Measurements from ENCODE around the gene OR1J2.
A peak's percentile ranks its signal among the peaks of the same experiment; 100 is the strongest.
"Not testable (repeated sequence)": the region's sequence is repeated elsewhere in the genome, so short reads cannot be mapped to it uniquely, and the experiment has no call there.

OR1J2 gene

GRCh38 chr9:122498883-122499288 is 11.7 kb upstream of the OR1J2 start:
- no CpG with 5 or more reads among the region's 2 CpGs for WGBS (ENCODE audit: insufficient coverage, insufficient read length)
- H3K4me3 ChIP-seq (ENCODE audit: low read length) = no peak overlapping the region
- H3K27ac ChIP-seq (ENCODE audit: low read length) = no peak overlapping the region
- no peaks in the 10 kb centered on the region; the same call in 1 of the 2 replicates for H3K27me3 ChIP-seq (ENCODE audit: control insufficient read depth, insufficient read depth, low read length)
- H3K36me3 ChIP-seq (ENCODE audit: control insufficient read depth, insufficient read depth, low read length) = no peaks in the 10 kb centered on the region
- no peaks in the 10 kb centered on the region for H3K4me1 ChIP-seq (ENCODE audit: control insufficient read depth, insufficient read depth, low read length)
- peak; percentile 13 for DNase-seq (ENCODE audit: low read depth, low spot score)
- no peaks in the 10 kb centered on the region for H3K9me3 ChIP-seq (ENCODE audit: control insufficient read depth, insufficient read depth, low read length)

GRCh38 chr9:122506964-122507363 is 3.6 kb upstream of the OR1J2 start:
- no CpG with 5 or more reads among the region's 2 CpGs for WGBS (ENCODE audit: insufficient coverage, insufficient read length)
- Histone ChIP-seq H3K9me3 (ENCODE audit: control insufficient read depth, insufficient read depth, low read length) (no peaks in the 10 kb centered on the region; the same call in 1 of the 2 replicates), H3K4me3 (ENCODE audit: low read length) (no peak overlapping the region), H3K36me3 (ENCODE audit: control insufficient read depth, insufficient read depth, low read length) (no peaks in the 10 kb centered on the region), H3K27me3 (ENCODE audit: control insufficient read depth, insufficient read depth, low read length) (no peaks in the 10 kb centered on the region), H3K27ac (ENCODE audit: low read length) (no peak overlapping the region), H3K4me1 (ENCODE audit: control insufficient read depth, insufficient read depth, low read length) (no peaks in the 10 kb centered on the region)
- no peak for DNase-seq (ENCODE audit: low read depth, low spot score)

- no peak for DNase-seq (ENCODE audit: low read depth, low spot score)
- Histone ChIP-seq H3K27me3 (ENCODE audit: control insufficient read depth, insufficient read depth, low read length) (no peaks in the 10 kb centered on the region), H3K4me3 (ENCODE audit: low read length) (no peak overlapping the region), H3K27ac (ENCODE audit: low read length) (no peak overlapping the region), H3K36me3 (ENCODE audit: control insufficient read depth, insufficient read depth, low read length) (no peaks in the 10 kb centered on the region), H3K4me1 (ENCODE audit: control insufficient read depth, insufficient read depth, low read length) (no peaks in the 10 kb centered on the region), H3K9me3 (ENCODE audit: control insufficient read depth, insufficient read depth, low read length) (no peaks in the 10 kb centered on the region; the same call in 1 of the 2 replicates)
- WGBS (ENCODE audit: insufficient coverage, insufficient read length) = no CpG with 5 or more reads among the region's 2 CpGs
Measured at GRCh38 chr9:122518226-122518625, 7.6 kb downstream of the OR1J2 start.

- Histone ChIP-seq H3K4me3 (ENCODE audit: low read length) (no peak within 1 kb of the TSS), H3K36me3 (ENCODE audit: control insufficient read depth, insufficient read depth, low read length) (no peaks in the 10 kb centered on the region), H3K27me3 (ENCODE audit: control insufficient read depth, insufficient read depth, low read length) (no peaks in the 10 kb centered on the region), H3K4me1 (ENCODE audit: control insufficient read depth, insufficient read depth, low read length) (no peaks in the 10 kb centered on the region), H3K9me3 (ENCODE audit: control insufficient read depth, insufficient read depth, low read length) (no peaks in the 10 kb centered on the region), H3K27ac (ENCODE audit: low read length) (no peak within 1 kb of the TSS)
- no CpG with 5 or more reads among the region's 4 CpGs for WGBS (ENCODE audit: insufficient coverage, insufficient read length)
- no peak for DNase-seq (ENCODE audit: low read depth, low spot score)
Measured at GRCh38 chr9:122518841-122519240, 8.2 kb downstream of the OR1J2 start, which contains the start of gene OR1J4. Gene OR1J4, plus strand, starts transcription at chr9:122519141. Its CDS starts 0 bp downstream, at chr9:122519141.

GRCh38 chr9:122519376-122519775 is 8.8 kb downstream of the OR1J2 start:
- WGBS (ENCODE audit: insufficient coverage, insufficient read length) = no CpG with 5 or more reads among the region's 3 CpGs
- Histone ChIP-seq H3K9me3 (ENCODE audit: control insufficient read depth, insufficient read depth, low read length) (no peaks in the 10 kb centered on the region), H3K36me3 (ENCODE audit: control insufficient read depth, insufficient read depth, low read length) (no peaks in the 10 kb centered on the region), H3K27me3 (ENCODE audit: control insufficient read depth, insufficient read depth, low read length) (no peaks in the 10 kb centered on the region), H3K27ac (ENCODE audit: low read length) (no peak overlapping the region), H3K4me1 (ENCODE audit: control insufficient read depth, insufficient read depth, low read length) (no peaks in the 10 kb centered on the region), H3K4me3 (ENCODE audit: low read length) (no peak overlapping the region)
- DNase-seq (ENCODE audit: low read depth, low spot score) = no peak

- WGBS (ENCODE audit: insufficient coverage, insufficient read length) = no CpG with 5 or more reads among the region's 10 CpGs
- Histone ChIP-seq H3K4me1 (ENCODE audit: control insufficient read depth, insufficient read depth, low read length) (no peaks in the 10 kb centered on the region), H3K27ac (ENCODE audit: low read length) (no peak overlapping the region), H3K9me3 (ENCODE audit: control insufficient read depth, insufficient read depth, low read length) (no peaks in the 10 kb centered on the region), H3K27me3 (ENCODE audit: control insufficient read depth, insufficient read depth, low read length) (no peaks in the 10 kb centered on the region), H3K4me3 (ENCODE audit: low read length) (no peak overlapping the region), H3K36me3 (ENCODE audit: control insufficient read depth, insufficient read depth, low read length) (no peaks in the 10 kb centered on the region)
- no peak for DNase-seq (ENCODE audit: low read depth, low spot score)
Measured at GRCh38 chr9:122526602-122527001, 16.0 kb downstream of the OR1J2 start.

- no peak within 1 kb of the TSS for H3K4me3 ChIP-seq (ENCODE audit: low read length)
- H3K36me3 ChIP-seq (ENCODE audit: control insufficient read depth, insufficient read depth, low read length) = no peaks in the 10 kb centered on the region
- no peaks in the 10 kb centered on the region for H3K9me3 ChIP-seq (ENCODE audit: control insufficient read depth, insufficient read depth, low read length)
- no peak for DNase-seq (ENCODE audit: low read depth, low spot score)
- WGBS (ENCODE audit: insufficient coverage, insufficient read length) = no CpG with 5 or more reads among the region's 3 CpGs
- H3K4me1 ChIP-seq (ENCODE audit: control insufficient read depth, insufficient read depth, low read length) = no peaks in the 10 kb centered on the region
- no peaks in the 10 kb centered on the region for H3K27me3 ChIP-seq (ENCODE audit: control insufficient read depth, insufficient read depth, low read length)
- H3K27ac ChIP-seq (ENCODE audit: low read length) = no peak within 1 kb of the TSS
Measured at GRCh38 chr9:122527193-122527592, 16.6 kb downstream of the OR1J2 start, which contains the start of gene OR1N1. Gene OR1N1, minus strand, starts transcription at chr9:122527293. Its CDS starts 0 bp downstream, at chr9:122527293.

- not testable (repeated sequence) for H3K36me3 ChIP-seq (ENCODE audit: control insufficient read depth, insufficient read depth, low read length); H3K4me3 ChIP-seq (ENCODE audit: low read length); H3K9me3 ChIP-seq (ENCODE audit: control insufficient read depth, insufficient read depth, low read length); DNase-seq (ENCODE audit: low read depth, low spot score); H3K27me3 ChIP-seq (ENCODE audit: control insufficient read depth, insufficient read depth, low read length); H3K27ac ChIP-seq (ENCODE audit: low read length); H3K4me1 ChIP-seq (ENCODE audit: control insufficient read depth, insufficient read depth, low read length)
- WGBS (ENCODE audit: insufficient coverage, insufficient read length) = no CpG with 5 or more reads among the region's 4 CpGs
Measured at GRCh38 chr9:122531157-122531556, 20.6 kb downstream of the OR1J2 start.

- H3K4me3 ChIP-seq (ENCODE audit: low read length) = no peak overlapping the region
- no peaks in the 10 kb centered on the region for H3K9me3 ChIP-seq (ENCODE audit: control insufficient read depth, insufficient read depth, low read length)
- H3K27ac ChIP-seq (ENCODE audit: low read length) = no peak overlapping the region
- no peaks in the 10 kb centered on the region for H3K27me3 ChIP-seq (ENCODE audit: control insufficient read depth, insufficient read depth, low read length)
- WGBS (ENCODE audit: insufficient coverage, insufficient read length) = no CpG with 5 or more reads among the region's 1 CpG
- H3K36me3 ChIP-seq (ENCODE audit: control insufficient read depth, insufficient read depth, low read length) = no peaks in the 10 kb centered on the region
- no peaks in the 10 kb centered on the region for H3K4me1 ChIP-seq (ENCODE audit: control insufficient read depth, insufficient read depth, low read length)
- no peak for DNase-seq (ENCODE audit: low read depth, low spot score)
Measured at GRCh38 chr9:122536134-122536533, 25.5 kb downstream of the OR1J2 start.

- DNase-seq (ENCODE audit: low read depth, low spot score); H3K27ac ChIP-seq (ENCODE audit: low read length); H3K4me3 ChIP-seq (ENCODE audit: low read length); H3K4me1 ChIP-seq (ENCODE audit: control insufficient read depth, insufficient read depth, low read length); H3K9me3 ChIP-seq (ENCODE audit: control insufficient read depth, insufficient read depth, low read length); H3K27me3 ChIP-seq (ENCODE audit: control insufficient read depth, insufficient read depth, low read length); H3K36me3 ChIP-seq (ENCODE audit: control insufficient read depth, insufficient read depth, low read length): not testable (repeated sequence)
- no CpG with 5 or more reads among the region's 7 CpGs for WGBS (ENCODE audit: insufficient coverage, insufficient read length)
Measured at GRCh38 chr9:122537066-122537465, 26.5 kb downstream of the OR1J2 start.

- WGBS (ENCODE audit: insufficient coverage, insufficient read length) = no CpG with 5 or more reads among the region's 2 CpGs
- Histone ChIP-seq H3K4me1 (ENCODE audit: control insufficient read depth, insufficient read depth, low read length) (no peaks in the 10 kb centered on the region), H3K27ac (ENCODE audit: low read length) (no peak overlapping the region), H3K9me3 (ENCODE audit: control insufficient read depth, insufficient read depth, low read length) (no peaks in the 10 kb centered on the region), H3K36me3 (ENCODE audit: control insufficient read depth, insufficient read depth, low read length) (no peaks in the 10 kb centered on the region), H3K27me3 (ENCODE audit: control insufficient read depth, insufficient read depth, low read length) (no peaks in the 10 kb centered on the region), H3K4me3 (ENCODE audit: low read length) (no peak overlapping the region)
- no peak for DNase-seq (ENCODE audit: low read depth, low spot score)
Measured at GRCh38 chr9:122538757-122539156, 28.2 kb downstream of the OR1J2 start.
